Stomach smooth muscle (tissue), 2 donors: ENCODE data around the gene CLDN1.

Source experiments
- H3K27ac ChIP-seq: one replicate; pipeline ENCODE4 v1.7.0; 2013; ENCODE audit warnings: mild to moderate bottlenecking, low read length, inconsistent platforms
- H3K27me3 ChIP-seq, 2 donors: one replicate each; pipeline ENCODE4 v1.7.0; 2013; ENCODE audit warnings: low read length in 2 of 2; ENCODE audit not compliant: insufficient read depth in 2 of 2, control insufficient read depth in 1 of 2
- H3K36me3 ChIP-seq, 2 donors: one replicate each; pipeline ENCODE4 v1.7.0; 2013; ENCODE audit warnings: low read length in 2 of 2; ENCODE audit not compliant: control insufficient read depth in 2 of 2, insufficient read depth in 2 of 2
- H3K4me1 ChIP-seq: one replicate; pipeline ENCODE4 v1.7.0; 2013; ENCODE audit warnings: low read length; ENCODE audit not compliant: control insufficient read depth, insufficient read depth
- H3K4me3 ChIP-seq, 2 donors: one replicate each; pipeline ENCODE4 v1.7.0; 2013; ENCODE audit warnings: low read length in 2 of 2
- H3K9ac ChIP-seq, 2 donors: one replicate each; pipeline ENCODE4 v1.7.0; 2013; ENCODE audit warnings: low read length in 2 of 2, mild to moderate bottlenecking in 1 of 2
- H3K9me3 ChIP-seq, 2 donors: one replicate each; pipeline ENCODE4 v1.7.0; 2013; ENCODE audit warnings: low read length in 2 of 2; ENCODE audit not compliant: control insufficient read depth in 2 of 2
- donor health status: healthy.
- donor health status: Pancreatic carcinoma.

The CLDN1 gene

GRCh38 chr3:190321789-190322603, at the start of gene CLDN1:
CLDN1 (minus strand) TSS chr3:190322446; CDS start chr3:190322206, 240 bp downstream.
- Histone ChIP-seq H3K4me3 (peak within 1 kb of the TSS; percentile 61 to 78), H3K27ac (no peak within 1 kb of the TSS), H3K9ac (peak within 1 kb of the TSS; percentile 12 to 60), H3K9me3 (no peaks in the 10 kb centered on the region), H3K4me1 (peaks cover 8% of the 10 kb centered on the region), H3K36me3 (no peaks in the 10 kb centered on the region), H3K27me3 (peaks cover 0 to 8% of the 10 kb centered on the region in 2 donors)

- Histone ChIP-seq H3K9ac (no peak overlapping the region), H3K4me1 (no peaks in the 10 kb centered on the region), H3K9me3 (no peaks in the 10 kb centered on the region), H3K27ac (no peak overlapping the region), H3K4me3 (no peak overlapping the region), H3K36me3 (no peaks in the 10 kb centered on the region), H3K27me3 (no peaks in the 10 kb centered on the region)
These were observed 48.9 kb upstream of the CLDN1 start for GRCh38 chr3:190371152-190371551.

- H3K4me3 ChIP-seq, result no peak overlapping the region
- H3K9ac ChIP-seq, result no peak overlapping the region
- no peaks in the 10 kb centered on the region for H3K9me3 ChIP-seq
- no peaks in the 10 kb centered on the region for H3K4me1 ChIP-seq
- no peak overlapping the region for H3K27ac ChIP-seq
- H3K36me3 ChIP-seq, result no peaks in the 10 kb centered on the region
- H3K27me3 ChIP-seq, result no peaks in the 10 kb centered on the region
These were observed 48.1 kb upstream of the CLDN1 start for GRCh38 chr3:190370369-190370768.

- Histone ChIP-seq H3K4me3 (no peak overlapping the region), H3K27ac (no peak overlapping the region), H3K9ac (no peak overlapping the region)
These were observed 47.5 kb upstream of the CLDN1 start for GRCh38 chr3:190369668-190370295.

GRCh38 chr3:190368881-190369280, 46.6 kb upstream of the CLDN1 start:
- no peak overlapping the region for H3K27ac ChIP-seq
- H3K9ac ChIP-seq, result no peak overlapping the region
- no peak overlapping the region for H3K4me3 ChIP-seq
- no peaks in the 10 kb centered on the region for H3K4me1 ChIP-seq
- no peaks in the 10 kb centered on the region for H3K36me3 ChIP-seq
- no peaks in the 10 kb centered on the region for H3K27me3 ChIP-seq
- no peaks in the 10 kb centered on the region for H3K9me3 ChIP-seq

More at GRCh38 chr3:190369668-190370295, 47.5 kb upstream of the CLDN1 start:
- no peaks in the 10 kb centered on the region for H3K27me3 ChIP-seq
- no peaks in the 10 kb centered on the region for H3K4me1 ChIP-seq
- H3K9me3 ChIP-seq, result no peaks in the 10 kb centered on the region
- H3K36me3 ChIP-seq, result no peaks in the 10 kb centered on the region

GRCh38 chr3:190366133-190366532, 43.9 kb upstream of the CLDN1 start:
- H3K36me3 ChIP-seq, result no peaks in the 10 kb centered on the region
- H3K9ac ChIP-seq, result no peak overlapping the region
- H3K27ac ChIP-seq, result no peak overlapping the region
- no peak overlapping the region for H3K4me3 ChIP-seq
- H3K4me1 ChIP-seq, result no peaks in the 10 kb centered on the region
- H3K27me3 ChIP-seq, result no peaks in the 10 kb centered on the region
- no peaks in the 10 kb centered on the region for H3K9me3 ChIP-seq

GRCh38 chr3:190362258-190362657, 40.0 kb upstream of the CLDN1 start:
- no peak overlapping the region for H3K27ac ChIP-seq
- H3K36me3 ChIP-seq, result no peaks in the 10 kb centered on the region
- no peaks in the 10 kb centered on the region for H3K4me1 ChIP-seq
- H3K27me3 ChIP-seq, result no peaks in the 10 kb centered on the region
- H3K4me3 ChIP-seq, result no peak overlapping the region
- H3K9me3 ChIP-seq, result no peaks in the 10 kb centered on the region
- no peak overlapping the region for H3K9ac ChIP-seq

GRCh38 chr3:190361791-190362190, 39.5 kb upstream of the CLDN1 start:
- Histone ChIP-seq H3K27ac (no peak overlapping the region), H3K4me3 (no peak overlapping the region), H3K9me3 (no peaks in the 10 kb centered on the region), H3K27me3 (no peaks in the 10 kb centered on the region), H3K4me1 (no peaks in the 10 kb centered on the region), H3K9ac (no peak overlapping the region), H3K36me3 (no peaks in the 10 kb centered on the region)

GRCh38 chr3:190360228-190360627, 38.0 kb upstream of the CLDN1 start:
- Histone ChIP-seq H3K36me3 (no peaks in the 10 kb centered on the region), H3K9me3 (no peaks in the 10 kb centered on the region), H3K27ac (no peak overlapping the region), H3K27me3 (no peaks in the 10 kb centered on the region), H3K4me3 (no peak overlapping the region), H3K4me1 (no peaks in the 10 kb centered on the region), H3K9ac (no peak overlapping the region)

- H3K27ac ChIP-seq, result no peak overlapping the region
- no peak overlapping the region for H3K4me3 ChIP-seq
- H3K36me3 ChIP-seq, result no peaks in the 10 kb centered on the region
- no peaks in the 10 kb centered on the region for H3K9me3 ChIP-seq
- no peaks in the 10 kb centered on the region for H3K27me3 ChIP-seq
- no peak overlapping the region for H3K9ac ChIP-seq
- H3K4me1 ChIP-seq, result no peaks in the 10 kb centered on the region
These were observed 37.6 kb upstream of the CLDN1 start for GRCh38 chr3:190359813-190360212.

- H3K9me3 ChIP-seq, result no peaks in the 10 kb centered on the region
- H3K27me3 ChIP-seq, result no peaks in the 10 kb centered on the region
- no peaks in the 10 kb centered on the region for H3K36me3 ChIP-seq
- no peak overlapping the region for H3K9ac ChIP-seq
- H3K4me1 ChIP-seq, result no peaks in the 10 kb centered on the region
- no peak overlapping the region for H3K4me3 ChIP-seq
- no peak overlapping the region for H3K27ac ChIP-seq
These were observed 35.2 kb upstream of the CLDN1 start for GRCh38 chr3:190357468-190357867.
